HT-29 (cell line): ENCODE results near the gene GABRD. TPM values are rescaled to one million over a fixed set of nuclear protein-coding genes. Genes with fewer than 3 reads are reported as not detected.

Source experiments
- DNase-seq: peaks from one replicate; pipeline ENCODE4 v3.0.0-alpha.2; 2015; ENCODE audit warnings: low spot score
- total RNA-seq: library from RNA; depleted of rRNA; stranded (reverse); fragments of >200 nt; shearing (Covaris generic); gene quantifications from 2 replicates; pipeline ENCODE4 v1.2.3, GENCODE V29; 2014

The GABRD gene
- total RNA-seq, 1 experiment from 2014 or later, result not detected

DNA sequence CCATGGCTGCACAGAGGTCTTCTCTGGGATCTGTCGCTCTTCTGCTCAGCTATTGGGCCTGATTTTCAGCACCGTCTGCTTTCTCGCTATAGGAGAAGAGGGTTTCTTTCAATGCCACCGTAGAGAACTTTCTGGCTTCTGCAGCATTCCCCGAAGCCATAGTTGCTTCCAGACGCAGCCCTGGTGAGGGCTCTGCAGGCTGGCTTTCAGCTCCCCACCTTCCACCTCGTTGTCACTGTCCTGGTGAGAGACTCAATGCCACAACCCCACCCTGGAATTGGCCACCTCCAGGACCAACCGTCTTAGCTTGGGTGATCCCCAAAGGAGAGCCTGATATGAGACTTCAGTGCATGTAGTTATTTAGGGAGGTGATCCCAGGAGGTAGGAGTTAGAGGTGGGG lies 19.1 kb downstream of the GABRD start:
- DNase-seq, result no peak

- no peak for DNase-seq
Observed at GRCh38 chr1:2039251-2039650, 20.1 kb downstream of the GABRD start.

- no peak for DNase-seq
Observed at GRCh38 chr1:2041305-2041704, 22.2 kb downstream of the GABRD start.

DNA sequence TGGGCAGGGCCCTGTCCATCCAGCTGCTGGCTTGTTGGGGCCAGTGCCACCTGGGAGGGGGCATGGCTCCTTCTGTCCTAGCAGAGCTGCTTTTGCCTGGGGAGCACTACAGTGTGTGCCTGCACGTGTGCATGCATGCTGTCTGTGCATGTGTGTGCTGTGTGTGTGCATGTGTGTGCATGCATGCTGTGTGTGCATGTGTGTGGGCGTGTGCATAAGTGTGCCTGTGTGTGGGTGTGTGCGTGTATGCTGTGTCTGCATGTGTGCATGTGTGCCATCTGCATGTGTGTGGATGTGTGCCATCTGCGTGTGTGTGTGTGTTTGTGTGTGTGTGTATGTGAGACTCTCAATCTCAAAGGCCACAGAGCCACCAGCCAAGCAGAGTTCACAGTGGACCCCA lies 22.7 kb downstream of the GABRD start:
- DNase-seq, result no peak

DNA sequence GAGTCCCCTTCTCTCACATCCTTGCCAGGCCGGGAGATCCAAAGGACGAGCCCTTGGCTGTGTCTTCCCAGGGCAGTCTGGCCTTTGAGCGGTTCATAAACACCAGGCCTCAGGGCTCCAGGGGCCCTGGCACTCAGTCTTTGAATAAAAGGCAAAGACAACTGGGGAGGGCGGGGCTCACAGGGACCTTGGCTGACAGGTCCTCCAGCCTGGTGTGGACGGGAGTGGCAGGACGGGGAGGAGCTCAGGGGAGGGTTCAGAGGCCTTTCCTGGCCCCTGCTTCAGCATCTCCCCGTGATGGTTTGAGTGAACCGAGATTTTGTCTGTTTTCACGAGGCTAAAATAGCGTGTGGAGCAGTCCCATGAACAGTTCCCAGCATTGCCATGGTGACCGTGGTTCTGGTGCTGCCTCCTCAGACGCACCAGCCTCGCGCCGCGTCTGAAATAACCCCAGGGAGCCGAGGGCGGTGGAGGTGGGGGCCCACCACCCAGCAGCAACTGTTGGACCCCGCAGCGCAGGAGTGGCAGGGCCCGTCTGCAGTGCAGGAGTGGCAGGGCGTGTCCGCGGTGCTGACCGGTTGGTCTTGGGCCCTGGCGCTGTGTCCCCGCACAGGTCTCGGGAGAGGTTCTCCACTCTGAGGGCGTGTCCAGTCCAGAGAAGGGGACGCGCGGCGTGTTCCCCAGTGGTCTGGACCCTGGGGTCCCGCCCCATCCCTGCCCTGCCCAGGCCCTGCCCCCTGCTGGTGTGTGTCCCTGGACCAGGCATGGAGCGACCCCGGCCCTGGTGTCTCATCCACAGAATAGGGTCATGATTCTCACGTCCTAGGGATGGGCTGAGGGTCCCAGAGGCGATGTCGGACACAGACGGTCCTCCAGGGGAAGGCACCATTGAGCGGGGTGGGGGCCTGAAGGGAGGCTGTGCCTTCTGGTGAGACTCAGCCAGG lies 24.0 kb downstream of the GABRD start:
- DNase-seq, result peak; percentile 20

GRCh38 chr1:2043886-2044285 lies 24.7 kb downstream of the GABRD start:
- DNase-seq, result no peak

DNA sequence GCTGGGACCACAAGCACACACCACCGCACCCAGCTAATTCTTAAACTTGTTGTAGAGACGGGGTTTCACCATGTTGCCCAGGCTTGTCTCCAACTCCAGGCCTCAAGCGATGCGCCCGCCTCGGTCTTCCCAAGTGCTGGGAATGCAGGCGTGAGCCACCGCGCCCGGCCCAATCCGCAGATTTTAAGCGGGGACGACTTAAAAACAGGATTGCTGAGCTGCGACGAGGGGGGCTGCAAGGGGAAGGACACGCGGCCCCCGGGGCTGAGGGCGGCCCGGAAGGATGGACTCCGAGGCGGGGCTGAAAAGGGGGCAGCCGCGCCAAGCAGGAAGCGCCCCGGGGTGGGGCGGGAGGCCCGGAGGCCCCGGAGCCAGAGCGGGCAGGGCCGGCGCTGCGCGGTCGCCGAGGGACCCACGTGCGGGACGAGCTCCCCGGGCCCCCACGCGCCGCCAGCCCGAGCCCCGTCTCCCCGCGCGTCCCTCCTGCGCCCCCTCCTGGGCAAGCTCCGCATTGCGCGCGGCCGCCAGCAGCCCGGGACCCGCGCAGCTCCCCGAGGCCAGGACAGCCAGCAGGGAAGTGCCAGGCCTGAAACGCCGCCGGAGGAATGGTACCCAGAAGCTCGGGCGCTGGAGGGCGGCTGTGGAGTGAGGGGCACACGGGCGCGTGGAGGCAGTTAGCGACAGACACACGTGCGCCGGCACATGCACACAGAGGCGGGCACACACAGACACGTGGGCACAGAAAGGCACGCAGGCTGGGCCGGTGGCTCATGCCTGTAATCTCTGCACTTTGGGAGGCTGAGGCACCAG lies 25.6 kb downstream of the GABRD start:
- DNase-seq, result peak; percentile 47

- no peak for DNase-seq
Observed at GRCh38 chr1:2045468-2046173, 26.5 kb downstream of the GABRD start.

DNA sequence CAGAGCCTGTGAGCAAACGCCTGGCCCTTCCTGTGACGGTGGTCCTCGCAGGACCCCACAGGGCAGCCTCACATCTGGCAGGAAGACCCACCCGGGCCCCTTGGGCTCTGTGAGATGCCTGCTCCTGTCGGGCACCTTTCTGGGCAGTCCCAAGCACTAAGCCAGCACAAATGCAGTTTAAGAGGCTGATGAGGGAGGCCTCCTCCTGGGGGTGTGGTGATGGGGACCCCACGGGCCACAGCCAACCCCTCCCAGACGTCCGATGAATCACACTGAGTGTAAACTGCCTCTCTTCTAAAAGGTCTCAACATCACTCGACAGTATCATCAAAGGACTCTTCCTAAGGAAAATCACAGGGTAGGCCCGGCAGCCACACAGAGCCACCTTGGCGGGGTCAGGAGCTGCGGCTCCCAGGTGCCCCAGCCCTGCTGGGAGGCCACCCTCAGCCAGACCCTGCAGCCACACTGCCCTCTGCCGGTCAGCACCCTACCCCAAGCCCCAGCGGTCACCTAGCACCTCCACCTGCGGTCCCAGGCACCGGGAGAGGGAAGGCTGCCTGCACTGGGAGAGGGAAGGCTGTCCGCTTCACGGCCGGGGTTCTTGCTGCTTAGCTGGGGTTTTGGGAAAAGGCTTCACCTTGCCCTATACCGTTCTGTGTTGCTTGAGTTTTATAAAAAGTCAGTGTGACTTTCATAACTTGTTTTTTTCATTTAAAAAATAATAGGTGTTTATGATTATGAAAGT lies 27.2 kb downstream of the GABRD start:
- peak; percentile 83 for DNase-seq

DNA sequence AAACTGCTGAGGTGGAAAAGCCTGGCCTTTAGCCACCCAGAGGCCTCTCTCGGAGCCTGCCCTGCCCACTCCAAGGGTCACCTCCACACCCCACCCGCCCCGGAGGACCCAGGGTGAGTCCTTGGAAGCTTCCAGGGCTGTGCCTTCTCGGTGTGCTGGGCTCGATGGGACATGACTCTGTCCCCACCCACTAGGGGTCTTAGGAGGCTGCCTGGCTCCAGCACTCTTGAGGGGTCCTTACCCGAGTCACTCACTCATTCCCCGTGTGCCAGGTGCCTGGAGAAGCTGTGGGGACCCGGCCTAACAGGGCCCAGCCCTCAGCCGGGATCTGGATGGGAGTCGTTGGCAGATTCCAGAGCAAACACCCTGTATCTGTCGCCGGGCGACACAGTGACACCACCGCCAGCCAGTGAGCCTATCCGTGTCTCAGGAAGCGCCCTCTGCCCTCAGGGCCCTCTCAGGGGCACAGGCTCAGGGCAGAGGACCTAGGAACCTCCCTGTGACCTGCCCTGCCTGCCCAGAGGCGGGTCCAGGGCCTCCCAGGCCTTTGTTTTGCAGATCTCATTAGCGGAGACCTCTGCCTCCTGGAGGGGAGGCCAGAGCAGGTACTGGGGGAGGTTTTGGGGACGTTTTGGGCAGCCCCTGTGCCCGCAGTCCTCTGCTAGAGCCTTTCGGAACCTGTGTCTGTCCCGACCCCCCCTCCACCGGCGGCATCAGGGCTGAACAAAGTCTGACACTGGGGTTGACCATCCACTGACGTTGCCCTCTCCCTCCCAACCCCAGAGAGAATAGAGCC lies 28.0 kb downstream of the GABRD start:
- DNase-seq, result no peak

GRCh38 chr1:2047749-2048729 lies 28.9 kb downstream of the GABRD start:
- no peak for DNase-seq

DNA sequence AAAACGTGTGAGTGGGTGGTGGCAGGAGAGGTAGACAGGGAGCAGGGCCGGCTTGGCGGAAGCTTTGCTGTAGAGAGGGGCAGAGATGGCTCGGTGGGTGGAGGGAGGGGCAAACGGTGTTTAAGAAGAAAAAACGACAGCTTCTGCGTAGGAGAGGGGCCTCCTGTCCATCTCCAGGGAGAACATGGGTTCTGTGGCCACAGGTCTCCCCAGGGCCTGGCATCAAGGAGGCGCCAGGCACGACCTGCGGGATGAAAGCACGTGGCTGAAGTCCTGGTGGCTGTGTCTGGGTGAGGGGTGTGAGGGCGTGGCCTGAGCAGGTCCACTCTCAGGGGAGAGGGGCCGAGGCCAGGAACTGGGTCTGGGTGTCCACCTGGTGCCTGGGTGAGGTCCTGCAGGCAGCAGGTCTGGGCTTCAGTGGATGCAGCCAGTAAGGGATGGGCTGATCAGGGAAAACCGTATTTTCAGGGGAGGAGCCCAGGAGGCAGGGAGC lies 30.1 kb downstream of the GABRD start:
- peak; percentile 74 for DNase-seq

DNA sequence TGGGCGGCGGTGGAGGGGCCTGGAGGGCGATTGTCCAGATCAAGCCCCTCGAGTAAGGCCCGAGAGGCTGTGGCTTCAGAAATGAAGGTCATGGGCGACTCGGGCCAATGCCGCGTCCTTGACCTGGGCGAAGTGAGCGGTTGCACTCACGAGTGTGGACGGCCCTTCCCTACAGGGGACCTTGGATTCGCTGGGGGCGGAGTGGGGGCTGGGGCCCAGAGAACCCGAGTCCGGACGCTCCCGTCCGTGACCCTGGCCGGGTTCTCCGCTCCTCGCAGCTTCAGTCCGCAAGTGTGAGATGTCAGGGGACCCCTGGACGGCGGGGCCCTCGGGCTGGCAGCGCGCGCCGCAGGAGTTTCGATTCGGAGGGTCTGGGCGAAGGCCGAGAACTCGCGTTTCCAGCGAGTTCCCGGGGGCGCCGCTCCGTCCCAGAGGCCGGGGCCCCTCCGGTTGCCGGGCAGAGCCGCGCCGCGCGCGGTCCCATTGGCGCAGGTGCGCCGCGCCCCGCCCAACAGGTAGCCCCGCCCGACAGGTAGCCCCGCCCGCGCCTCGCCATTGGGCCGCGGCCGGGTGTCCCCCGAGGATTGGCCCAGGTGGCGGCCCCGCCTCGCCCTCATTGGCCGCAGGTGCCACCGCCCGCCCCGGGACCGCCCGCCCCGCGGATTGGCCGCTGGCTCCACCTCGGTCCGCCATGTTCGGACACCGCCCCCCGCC lies 30.7 kb downstream of the GABRD start, which contains the start of gene PRKCZ:
TSS of gene PRKCZ (plus strand) at position 694 of the 714 bp plus-strand sequence. CDS start 220 bp downstream, outside the sequence.
- DNase-seq, result peak; percentile 94

GRCh38 chr1:2050461-2050792 lies 31.3 kb downstream of the GABRD start:
- peak; percentile 28 for DNase-seq

GRCh38 chr1:2050793-2051682 lies 31.9 kb downstream of the GABRD start:
- no peak for DNase-seq

DNA sequence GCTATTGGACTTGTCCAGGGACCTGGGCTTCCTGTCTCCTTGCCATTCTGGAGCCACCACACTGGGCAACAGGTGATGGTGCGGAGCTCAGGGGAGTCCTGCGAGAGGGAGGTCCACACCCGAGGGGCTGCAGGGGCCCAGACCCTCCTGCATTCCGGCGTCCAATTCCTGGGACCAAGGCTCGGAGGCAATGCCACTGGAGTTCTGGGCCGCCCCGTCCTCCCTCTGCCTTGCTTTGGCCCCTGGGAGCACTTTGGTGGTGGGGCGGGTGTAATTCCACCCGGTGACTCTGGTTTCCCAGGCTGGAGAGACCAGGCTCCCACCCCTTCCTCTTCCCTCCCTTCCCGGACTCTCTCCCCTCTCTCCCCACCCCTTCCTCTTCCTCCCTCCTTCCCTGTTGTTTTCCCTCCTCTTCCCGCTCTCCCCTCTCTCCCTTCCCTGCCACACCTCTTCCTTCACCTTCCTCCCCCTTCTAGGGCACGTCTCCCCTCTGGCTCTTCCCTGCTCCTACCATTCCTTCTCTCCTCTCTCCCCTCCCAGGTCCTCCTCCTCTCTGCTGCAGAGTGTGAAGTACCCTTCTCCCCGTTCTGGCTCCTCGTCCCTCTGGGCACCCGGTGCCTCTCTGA lies 33.0 kb downstream of the GABRD start:
- DNase-seq, result no peak

GRCh38 chr1:2052756-2053155 lies 33.6 kb downstream of the GABRD start:
- no peak for DNase-seq
